Mesothelial cell of epicardium (in vitro differentiated cells): ENCODE results near the gene TCF20. TPM values are rescaled to one million over a fixed set of nuclear protein-coding genes. Genes with fewer than 3 reads are reported as not detected.

Experiments
- DNase-seq, 2 experiments: peaks; one replicate each; pipeline ENCODE4 v3.0.0; 2021; ENCODE audit warnings: low spot score in 2 of 2; ENCODE audit not compliant: unreplicated experiment in 2 of 2
- H3K27ac Mint-ChIP-seq: 2 replicates; pipeline ENCODE4 v1.8.0; 2021; ENCODE audit warnings: mixed read lengths
- H3K27me3 Mint-ChIP-seq: 2 replicates; pipeline ENCODE4 v1.8.0; 2021; ENCODE audit warnings: low read depth, mixed read lengths
- H3K36me3 Mint-ChIP-seq: 2 replicates; pipeline ENCODE4 v1.8.0; 2021; ENCODE audit warnings: mixed read lengths
- H3K4me1 Mint-ChIP-seq: 2 replicates; pipeline ENCODE4 v1.8.0; 2021; ENCODE audit warnings: mixed read lengths
- H3K4me3 Mint-ChIP-seq: 2 replicates; pipeline ENCODE4 v1.8.0; 2021; ENCODE audit warnings: mild to moderate bottlenecking, moderate library complexity, mixed read lengths
- H3K9me3 Mint-ChIP-seq: 2 replicates; pipeline ENCODE4 v1.8.0; 2021; ENCODE audit warnings: mixed read lengths
- total RNA-seq: library from RNA; stranded (reverse); gene quantifications from 3 replicates; pipeline ENCODE4 v1.2.1, GENCODE V29; 2021
- TF ChIP-seq, protein P1 (sequence below): fragments of 200-600 bp; sonication (generic); IDR thresholded peaks from one replicate; pipeline ENCODE4 v1.5.0; 2021; ENCODE audit warnings: antibody characterized with exemption; ENCODE audit not compliant: unreplicated experiment

The TCF20 gene
- total RNA-seq, 1 donor from 2014 or later: 82.2 TPM

DNA sequence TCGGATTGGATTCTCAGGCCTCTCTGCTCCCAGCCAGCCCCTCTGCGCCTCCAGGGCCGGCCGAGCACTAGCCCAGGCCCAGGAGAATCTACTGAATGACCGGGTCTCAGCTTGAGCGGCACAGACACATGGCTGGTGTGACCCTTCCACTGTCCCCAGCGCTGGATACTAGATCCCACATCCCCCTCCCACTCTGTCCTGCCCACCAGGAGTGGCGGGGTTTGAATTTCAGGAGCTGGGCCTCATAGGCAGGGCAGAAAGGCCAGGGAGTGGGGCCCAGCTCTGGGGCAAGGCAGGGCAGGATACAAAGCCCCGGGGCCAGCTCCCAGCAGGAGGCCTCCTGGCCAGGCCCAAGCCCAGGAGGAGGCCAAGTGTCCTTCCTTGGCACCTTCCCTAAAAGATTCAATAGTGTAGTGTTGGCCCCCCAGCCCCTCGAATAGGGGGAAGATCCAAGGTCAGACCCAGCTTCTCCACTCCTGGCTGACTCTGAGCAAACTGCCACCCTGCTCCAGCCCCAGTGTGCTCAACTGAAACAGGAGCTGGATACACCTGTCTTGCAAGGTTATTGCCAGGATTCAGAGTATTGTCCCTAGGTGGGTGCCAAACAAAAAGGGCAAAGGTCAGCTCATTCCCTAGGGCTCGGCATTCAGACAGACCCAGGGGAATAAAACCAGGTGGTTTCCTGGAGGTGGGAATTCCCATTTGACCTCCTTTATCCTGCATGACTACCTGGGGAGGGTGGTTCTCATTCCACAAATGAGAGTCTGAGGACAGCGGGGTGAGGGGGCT is 22.5 kb upstream of the TCF20 start:
- H3K4me1 Mint-ChIP-seq: peaks cover 34% of the 10 kb centered on the region
- no peak for DNase-seq

DNA sequence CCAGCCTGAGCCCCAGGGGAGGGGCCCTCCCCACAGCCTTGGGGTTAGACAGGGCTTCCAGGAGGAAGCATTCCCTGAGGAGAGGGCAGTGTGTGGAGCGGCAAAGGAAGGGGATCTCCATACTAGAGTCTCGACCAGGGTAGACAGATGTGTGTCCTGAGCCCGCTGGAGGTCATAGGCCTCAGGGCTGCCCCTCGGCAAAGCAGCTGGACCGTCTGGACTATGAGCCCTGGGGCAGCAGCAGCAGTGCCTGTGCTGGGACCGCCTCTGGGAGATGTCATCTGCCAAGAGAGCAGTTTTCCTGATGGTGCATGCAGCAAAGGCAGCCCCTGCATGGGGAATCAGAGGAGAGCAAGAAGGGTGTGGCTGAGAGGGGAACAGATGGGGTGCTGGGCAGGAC is 20.8 kb upstream of the TCF20 start:
- peaks cover 6% of the 10 kb centered on the region for H3K27me3 Mint-ChIP-seq
- no peak for DNase-seq
- TF ChIP-seq, protein P1, sequence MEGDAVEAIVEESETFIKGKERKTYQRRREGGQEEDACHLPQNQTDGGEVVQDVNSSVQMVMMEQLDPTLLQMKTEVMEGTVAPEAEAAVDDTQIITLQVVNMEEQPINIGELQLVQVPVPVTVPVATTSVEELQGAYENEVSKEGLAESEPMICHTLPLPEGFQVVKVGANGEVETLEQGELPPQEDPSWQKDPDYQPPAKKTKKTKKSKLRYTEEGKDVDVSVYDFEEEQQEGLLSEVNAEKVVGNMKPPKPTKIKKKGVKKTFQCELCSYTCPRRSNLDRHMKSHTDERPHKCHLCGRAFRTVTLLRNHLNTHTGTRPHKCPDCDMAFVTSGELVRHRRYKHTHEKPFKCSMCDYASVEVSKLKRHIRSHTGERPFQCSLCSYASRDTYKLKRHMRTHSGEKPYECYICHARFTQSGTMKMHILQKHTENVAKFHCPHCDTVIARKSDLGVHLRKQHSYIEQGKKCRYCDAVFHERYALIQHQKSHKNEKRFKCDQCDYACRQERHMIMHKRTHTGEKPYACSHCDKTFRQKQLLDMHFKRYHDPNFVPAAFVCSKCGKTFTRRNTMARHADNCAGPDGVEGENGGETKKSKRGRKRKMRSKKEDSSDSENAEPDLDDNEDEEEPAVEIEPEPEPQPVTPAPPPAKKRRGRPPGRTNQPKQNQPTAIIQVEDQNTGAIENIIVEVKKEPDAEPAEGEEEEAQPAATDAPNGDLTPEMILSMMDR: no peak
- no peak overlapping the region for H3K27ac Mint-ChIP-seq
- H3K36me3 Mint-ChIP-seq: no peaks in the 10 kb centered on the region
- H3K4me1 Mint-ChIP-seq: peaks cover 28% of the 10 kb centered on the region
- no peaks in the 10 kb centered on the region for H3K9me3 Mint-ChIP-seq
- H3K4me3 Mint-ChIP-seq: no peak overlapping the region

More for the DNA sequence above, 22.5 kb upstream of the TCF20 start:
- no peaks in the 10 kb centered on the region for H3K9me3 Mint-ChIP-seq
- H3K4me3 Mint-ChIP-seq: no peak overlapping the region
- no peak overlapping the region for H3K27ac Mint-ChIP-seq
- TF ChIP-seq, protein P1: no peak
- H3K36me3 Mint-ChIP-seq: no peaks in the 10 kb centered on the region
- H3K27me3 Mint-ChIP-seq: no peaks in the 10 kb centered on the region

DNA sequence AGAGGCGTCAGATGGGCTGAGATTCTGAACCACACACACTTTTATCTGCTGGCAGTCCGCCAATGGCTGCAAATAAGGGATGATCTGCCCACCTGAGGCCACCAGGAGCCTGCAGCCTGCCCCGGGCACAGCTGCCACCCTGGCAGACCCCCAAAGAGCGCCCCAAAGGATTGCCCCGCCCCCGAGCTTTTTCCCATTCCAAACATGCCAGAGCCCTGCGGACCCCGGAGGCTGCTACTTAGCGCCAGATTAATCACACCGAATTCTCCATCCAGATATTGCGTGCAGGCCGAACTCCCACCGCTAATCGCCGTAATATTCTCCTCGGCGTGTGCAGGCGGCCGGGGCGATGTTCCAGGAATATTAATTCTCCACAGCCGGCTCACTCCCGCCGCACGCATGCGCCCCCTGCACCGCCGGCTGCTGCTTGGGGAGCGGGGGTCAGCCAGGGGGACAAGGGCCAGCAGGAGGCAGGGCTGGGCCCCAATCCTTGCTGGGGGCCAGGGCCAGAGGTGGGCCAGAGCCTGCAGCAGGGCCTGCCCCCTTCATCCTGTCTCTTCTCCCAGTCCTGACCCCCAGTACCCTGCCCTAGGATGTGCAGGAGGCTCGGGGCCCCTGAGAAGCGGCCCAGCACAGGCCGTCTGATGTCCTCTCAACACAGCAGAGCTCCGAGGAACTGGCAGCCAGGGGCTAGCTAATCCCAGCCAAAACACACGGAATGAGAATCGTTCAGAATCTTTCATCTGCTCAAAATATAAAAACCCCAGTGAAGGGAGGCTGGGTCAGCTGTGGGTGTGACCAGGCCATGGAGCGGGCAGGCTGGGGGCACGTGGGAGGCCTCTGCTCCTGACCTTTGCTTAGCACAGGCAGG is 19.5 kb upstream of the TCF20 start:
- Mint-ChIP-seq H3K27me3 (peaks cover 16% of the 10 kb centered on the region), H3K36me3 (no peaks in the 10 kb centered on the region), H3K27ac (peak overlapping the region; percentile 64), H3K4me1 (peaks cover 28% of the 10 kb centered on the region), H3K9me3 (no peaks in the 10 kb centered on the region), H3K4me3 (no peak overlapping the region)
- peak in 1 of 2 experiments; percentile 73 for DNase-seq
- TF ChIP-seq, protein P1: no peak

DNA sequence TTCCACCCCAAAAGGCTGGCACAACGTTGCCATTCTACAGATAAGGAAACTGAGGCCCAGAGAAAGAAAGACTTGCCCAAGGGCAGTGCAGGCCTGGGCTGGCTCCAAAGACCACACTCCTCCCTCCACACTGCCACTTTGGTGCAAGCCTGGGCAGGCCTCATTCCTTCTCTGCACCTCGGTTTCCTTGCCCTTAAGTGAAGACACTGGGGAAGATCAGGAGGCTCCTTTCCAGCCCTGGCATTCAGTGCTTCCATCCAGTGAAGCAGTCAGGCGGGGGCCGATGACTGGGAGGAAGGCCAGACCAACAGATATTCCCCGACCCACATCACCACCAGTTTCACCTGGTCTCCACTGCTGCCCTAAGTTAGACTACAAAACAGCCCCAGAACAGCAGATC is 18.3 kb upstream of the TCF20 start:
- no peak overlapping the region for H3K27ac Mint-ChIP-seq
- H3K27me3 Mint-ChIP-seq: peaks cover 24% of the 10 kb centered on the region
- no peaks in the 10 kb centered on the region for H3K36me3 Mint-ChIP-seq
- H3K4me1 Mint-ChIP-seq: peaks cover 26% of the 10 kb centered on the region
- H3K9me3 Mint-ChIP-seq: no peaks in the 10 kb centered on the region
- DNase-seq: no peak
- TF ChIP-seq, protein P1: no peak
- H3K4me3 Mint-ChIP-seq: no peak overlapping the region

DNA sequence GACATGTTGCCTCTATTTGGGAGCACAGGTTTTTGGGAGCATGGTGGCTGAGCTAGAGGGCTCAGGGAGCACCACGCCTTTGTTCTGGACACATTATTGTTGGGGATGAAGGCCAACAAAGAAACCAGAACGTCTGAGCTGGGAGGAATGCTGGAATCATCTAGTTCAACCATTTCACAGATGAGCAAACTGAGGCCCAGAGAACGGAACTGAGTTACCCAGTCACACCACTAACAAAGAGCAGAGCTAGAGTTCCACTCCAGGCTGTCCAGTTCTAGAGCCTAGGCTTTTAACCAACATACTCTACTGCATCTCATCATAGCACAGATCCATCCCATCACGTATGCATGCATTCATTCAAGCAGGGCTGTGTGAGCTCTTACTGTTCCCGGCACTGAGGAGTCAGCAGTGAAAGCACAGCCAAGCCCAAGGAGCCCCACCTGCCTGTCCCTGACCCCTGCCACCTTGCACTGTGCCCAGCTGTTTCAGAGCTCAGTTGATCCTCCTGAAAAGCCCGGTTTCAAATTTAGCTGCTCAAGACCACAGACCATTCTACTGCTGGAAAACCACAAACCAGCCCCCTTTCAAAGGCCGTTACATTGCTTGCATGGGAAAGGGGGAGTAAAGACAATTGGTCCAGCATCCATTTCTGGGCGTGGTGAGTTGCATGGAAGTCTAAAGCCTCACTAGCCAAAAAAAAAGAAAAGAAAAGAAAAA is 16.9 kb upstream of the TCF20 start:
- DNase-seq: no peak
- no peak overlapping the region for H3K4me3 Mint-ChIP-seq
- TF ChIP-seq, protein P1: no peak
- H3K4me1 Mint-ChIP-seq: peaks cover 33% of the 10 kb centered on the region
- no peaks in the 10 kb centered on the region for H3K9me3 Mint-ChIP-seq
- H3K27ac Mint-ChIP-seq: no peak overlapping the region
- peaks cover 31% of the 10 kb centered on the region for H3K27me3 Mint-ChIP-seq
- H3K36me3 Mint-ChIP-seq: no peaks in the 10 kb centered on the region
